Activated CD4-positive, alpha-beta T cell treated with anti-CD3 and anti-CD28 coated beads, Interleukin-2, amount 50 U/mL, for 24 hours (primary cell): ENCODE results near the gene GFPT2.
"Not testable (repeated sequence)": the region's sequence is repeated elsewhere in the genome, so short reads cannot be mapped to it uniquely, and the experiment has no call there.

Source experiments
- DNase-seq, 2 donors: peaks; one replicate each; pipeline ENCODE4 v3.0.0-alpha.2; 2020; ENCODE audit warnings: low read depth in 1 of 2, low spot score in 1 of 2

Gene GFPT2

DNA sequence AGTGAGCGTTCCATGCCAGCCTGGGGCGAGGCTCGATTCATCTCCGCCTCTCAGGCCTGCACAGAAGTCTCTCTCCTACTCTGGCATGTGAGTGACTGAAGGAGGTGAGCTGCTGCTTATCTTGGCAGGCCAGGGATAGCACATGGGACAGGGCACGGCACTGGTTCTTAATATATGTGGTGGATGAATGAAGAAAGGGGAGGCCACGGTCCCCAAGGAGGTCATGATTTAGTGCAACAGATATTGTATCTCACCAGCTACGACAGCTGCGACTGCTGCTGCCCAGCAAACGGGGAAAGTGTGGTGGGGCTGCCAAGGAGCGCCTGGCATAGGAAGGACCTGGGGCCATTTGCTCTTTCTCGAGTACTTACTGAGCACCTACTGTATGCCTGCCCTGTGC, 41.9 kb downstream of the GFPT2 start:
- no peak for DNase-seq

DNA sequence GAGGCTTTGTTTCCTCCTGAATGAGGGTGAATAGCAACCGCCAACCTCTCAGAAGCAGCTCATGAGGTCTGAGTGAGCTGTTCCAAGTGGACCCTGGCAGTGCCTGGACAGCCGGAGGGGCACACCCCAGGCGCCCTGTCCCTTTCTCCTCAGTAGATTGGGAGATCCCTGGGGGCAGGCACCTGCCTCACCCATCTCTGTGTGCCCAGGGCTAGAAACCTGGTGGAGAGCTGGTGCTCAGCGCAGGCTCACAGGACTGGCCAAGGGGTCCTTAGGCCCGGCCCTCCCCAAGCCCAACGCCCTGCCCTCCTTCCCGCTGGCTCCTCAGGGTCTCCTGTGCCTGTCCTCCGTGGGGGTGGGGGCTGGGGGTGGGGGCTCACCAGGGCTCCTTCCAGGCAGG, 46.3 kb downstream of the GFPT2 start:
- DNase-seq = no peak

DNA sequence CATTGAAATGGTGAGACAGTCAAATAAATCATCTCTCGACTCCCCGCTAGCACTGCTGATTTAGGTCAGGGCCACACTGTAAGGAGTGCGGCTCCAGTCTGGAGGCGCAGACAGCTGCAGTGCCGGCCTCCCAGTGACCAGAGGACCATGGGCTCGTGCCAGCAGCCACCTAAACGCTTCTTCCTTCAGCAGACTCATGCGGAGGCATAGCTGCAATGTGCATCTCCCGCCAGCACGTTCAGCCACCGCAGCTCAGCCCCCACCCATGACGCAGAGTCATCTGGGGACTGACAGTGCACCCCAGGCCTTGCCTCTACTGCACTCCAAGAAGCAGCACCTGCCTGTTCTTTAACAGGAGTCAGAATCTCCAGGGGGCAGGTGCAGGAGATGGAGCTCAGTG, 47.7 kb downstream of the GFPT2 start:
- no peak for DNase-seq

DNA sequence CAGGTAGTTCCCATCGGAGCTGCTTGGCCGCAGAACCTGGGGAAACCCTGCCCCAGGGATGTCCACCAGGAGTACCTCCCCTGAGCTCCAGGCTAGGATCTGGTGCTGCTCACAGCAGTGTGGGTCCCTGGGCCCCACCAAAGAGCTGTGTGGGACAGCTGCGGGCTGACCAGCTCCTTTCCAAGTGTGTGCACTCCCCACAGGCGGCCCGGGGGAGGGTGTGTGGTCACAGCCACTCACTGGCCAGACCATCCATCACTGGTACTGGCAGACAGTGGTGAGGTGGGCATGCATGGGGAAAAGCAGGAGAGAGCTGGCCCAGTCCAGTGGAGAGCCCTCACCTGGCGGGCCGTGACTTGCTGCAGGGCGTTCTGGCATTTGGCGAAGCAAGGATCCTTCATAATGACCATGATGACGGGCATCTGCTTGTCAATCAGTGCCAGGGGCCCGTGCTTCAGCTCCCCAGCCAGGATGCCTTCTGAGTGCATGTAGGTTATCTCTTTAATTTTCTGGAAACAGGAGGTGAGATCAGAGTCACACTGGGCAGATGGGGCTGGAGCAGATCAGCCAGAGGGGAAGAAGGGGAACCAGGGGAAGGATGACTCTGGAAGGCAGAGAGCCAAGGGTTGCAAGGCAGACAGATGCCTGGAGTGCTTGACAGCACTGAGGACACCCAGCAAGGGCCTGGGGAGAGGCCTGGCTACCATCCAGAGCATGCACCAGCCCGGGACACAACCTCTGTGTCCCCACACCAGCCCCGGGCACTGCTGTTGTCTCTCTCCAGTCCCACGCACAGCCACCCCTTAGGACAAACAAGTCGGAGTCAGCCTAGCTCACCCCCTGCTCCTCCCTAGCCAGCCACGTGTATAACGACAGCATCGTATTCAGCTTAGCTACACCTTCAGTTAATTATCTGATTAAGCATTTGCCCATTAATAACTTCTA, 48.4 kb downstream of the GFPT2 start:
- no peak for DNase-seq

DNA sequence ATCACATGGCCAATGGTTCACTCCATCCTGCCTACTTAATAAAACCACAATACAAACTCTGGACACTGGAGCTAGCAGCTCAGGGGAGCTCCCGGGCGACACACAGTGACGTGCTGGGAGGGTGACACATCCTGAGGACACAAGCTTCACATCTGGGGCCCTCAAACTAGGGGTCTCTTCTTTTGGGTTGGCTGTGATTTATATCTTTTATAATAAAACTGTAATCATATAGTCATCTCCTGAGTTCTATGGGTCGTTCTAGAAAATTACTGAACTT, 49.2 kb downstream of the GFPT2 start:
- DNase-seq = no peak

DNA sequence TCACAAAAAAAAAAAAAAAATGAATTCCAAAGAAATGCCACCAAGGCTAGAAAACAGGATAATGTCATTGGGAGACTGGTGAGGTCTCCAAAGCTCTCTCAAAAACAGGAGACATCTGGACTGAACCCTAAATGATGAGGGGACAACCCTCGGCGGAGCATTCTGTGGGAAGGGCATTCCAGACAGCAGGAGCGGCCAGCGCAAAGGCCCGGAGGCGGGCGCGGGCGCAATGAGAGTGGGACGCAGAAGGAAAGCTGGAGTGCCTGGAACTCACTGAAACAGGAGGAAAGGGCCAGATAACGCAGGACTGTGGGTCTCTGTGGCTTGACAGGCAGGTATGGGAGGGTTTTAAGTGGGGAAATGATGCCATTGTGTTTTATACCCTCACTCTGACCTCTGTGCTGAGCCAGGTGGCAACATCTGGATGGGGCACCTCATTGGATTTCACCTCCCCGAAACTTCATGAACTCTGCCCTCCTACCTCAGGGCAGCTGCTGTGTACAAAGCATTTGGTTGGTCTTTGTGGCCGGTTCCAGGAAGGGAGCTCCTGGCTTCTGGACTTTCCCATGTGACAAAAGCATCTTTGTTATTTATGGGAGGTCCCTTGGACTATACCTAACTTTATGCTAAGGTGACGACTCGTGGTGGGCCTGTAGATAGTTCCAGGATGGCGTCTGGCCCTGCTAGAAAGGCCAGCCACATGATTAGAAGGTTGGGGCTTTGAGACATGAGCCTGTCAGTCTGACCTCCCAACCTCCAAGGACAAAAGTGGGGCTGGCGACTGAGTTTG, 49.7 kb downstream of the GFPT2 start:
- no peak for DNase-seq

DNA sequence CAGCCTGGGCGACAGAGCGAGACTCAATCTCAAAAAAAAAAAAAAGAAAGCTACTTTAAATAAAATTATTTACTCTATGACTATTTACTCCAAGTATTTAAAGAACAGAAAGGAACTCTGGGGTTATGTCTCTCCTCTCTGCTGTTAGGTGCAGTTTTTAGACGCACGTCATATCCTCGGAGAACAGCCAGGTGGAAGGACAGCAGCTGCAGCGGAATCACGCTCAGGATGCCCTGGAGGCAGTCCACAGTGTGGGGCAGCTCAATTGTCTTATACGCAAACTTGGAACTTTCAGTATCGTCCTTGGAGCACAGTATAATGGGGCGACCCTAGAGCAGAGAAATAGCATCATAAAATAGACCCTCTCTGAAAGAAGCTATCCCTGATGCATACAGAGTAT, 50.9 kb downstream of the GFPT2 start:
- no peak for DNase-seq

DNA sequence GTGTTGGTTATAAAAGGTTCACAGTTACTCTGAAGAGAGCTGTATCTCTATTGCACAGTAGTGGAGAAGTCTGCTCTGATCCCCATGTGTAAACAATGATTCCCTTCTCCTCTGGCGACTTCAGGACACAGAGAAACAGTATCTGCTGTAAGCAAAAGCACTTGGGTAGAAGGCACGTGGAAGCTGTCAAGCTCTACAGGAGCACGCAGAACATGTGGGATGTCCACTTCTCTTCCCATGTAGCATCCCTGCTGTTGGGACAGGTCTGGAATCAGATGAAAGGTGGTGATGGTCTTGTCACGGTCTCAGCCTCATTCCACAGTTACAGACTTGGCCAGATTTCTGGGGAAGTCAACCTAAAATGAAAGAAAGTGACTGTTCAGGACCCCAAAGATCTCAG, 51.9 kb downstream of the GFPT2 start:
- DNase-seq = no peak

DNA sequence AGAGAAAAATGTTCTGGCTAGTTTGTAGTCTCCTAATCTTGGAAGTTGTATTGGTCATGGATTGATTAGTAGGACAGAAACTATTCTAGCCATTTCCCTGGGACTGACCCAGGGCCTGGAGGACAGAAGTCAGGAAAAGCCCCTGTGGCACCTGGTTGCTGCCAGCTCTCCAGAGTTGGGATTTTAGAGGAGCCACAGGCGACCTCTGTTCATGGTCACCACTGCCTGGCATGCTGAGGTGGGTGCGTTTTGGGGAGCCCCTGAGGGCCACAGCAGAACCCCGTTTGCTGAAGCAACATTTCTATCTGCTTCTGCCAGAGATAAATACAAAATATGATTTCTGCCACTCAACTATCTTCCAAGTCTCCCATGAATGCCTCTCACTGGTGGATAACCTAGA, 53.6 kb downstream of the GFPT2 start:
- no peak for DNase-seq

DNA sequence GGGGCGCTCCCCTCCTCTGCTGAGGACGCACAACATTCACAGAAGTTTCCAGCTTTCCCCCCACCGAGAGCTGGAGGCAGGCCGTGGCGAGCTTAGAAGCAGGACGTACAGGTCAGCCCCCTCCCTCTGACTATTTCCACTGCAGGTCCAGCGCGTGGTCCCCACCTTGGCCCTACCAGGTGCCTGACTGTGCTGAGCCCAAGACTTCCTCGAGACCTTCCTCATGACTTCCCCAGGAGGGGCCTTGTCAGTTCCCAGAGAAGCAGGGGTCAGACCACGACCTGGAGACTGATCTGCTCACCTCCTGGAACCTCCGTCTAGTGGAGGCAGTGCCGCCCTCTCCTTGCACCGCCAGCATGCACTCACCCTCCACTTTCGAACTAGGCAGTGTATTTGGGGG, 54.1 kb downstream of the GFPT2 start:
- DNase-seq = not testable (repeated sequence)

DNA sequence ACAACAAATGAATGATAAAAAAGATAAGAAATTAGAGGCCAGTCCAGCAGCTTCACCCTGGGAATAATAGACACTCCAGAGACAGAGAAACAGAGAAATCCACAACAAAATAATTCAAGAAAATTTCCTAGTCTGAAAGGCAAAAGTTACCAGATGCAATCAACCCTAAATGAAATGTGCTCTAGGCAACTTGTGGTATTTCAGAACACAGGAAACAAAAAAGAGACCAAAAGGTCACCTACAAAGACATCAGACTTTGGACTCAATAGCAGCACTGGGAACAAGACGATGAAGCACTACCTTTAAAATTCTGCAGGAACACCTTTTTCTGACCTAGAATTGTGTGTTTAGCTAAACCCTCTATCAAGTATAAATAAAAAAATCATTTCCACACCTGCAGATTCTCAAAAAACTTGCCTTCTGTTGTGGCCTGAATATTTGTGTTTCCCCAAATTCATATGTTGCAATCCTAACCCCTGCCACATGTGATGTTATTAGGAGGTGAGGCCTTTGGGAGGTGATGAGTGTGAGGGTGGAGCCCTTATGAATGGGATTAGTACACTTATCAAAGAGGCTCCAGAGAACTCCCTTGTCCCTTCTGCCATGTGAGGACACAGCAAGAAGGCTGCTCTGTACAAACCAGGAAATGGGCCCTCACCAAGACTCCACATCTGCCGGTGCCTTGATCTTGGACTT, 55.4 kb downstream of the GFPT2 start:
- DNase-seq = no peak

DNA sequence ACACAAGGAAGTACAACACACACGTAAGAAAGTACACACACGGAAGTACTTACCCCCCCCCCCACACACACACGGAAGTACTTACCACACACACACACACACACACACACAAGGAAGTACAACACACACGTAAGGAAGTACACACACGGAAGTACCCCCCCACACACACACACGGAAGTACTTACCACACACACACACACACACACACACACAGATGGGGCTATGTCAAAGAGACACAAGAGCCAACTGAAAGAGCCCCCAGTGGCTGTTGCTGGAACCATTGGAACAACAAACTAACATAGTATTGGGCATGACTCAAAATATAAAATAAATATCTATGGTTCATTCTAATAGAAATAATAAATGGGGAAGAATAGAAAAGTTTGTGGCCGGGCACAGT, 56.4 kb downstream of the GFPT2 start:
- DNase-seq = no peak

DNA sequence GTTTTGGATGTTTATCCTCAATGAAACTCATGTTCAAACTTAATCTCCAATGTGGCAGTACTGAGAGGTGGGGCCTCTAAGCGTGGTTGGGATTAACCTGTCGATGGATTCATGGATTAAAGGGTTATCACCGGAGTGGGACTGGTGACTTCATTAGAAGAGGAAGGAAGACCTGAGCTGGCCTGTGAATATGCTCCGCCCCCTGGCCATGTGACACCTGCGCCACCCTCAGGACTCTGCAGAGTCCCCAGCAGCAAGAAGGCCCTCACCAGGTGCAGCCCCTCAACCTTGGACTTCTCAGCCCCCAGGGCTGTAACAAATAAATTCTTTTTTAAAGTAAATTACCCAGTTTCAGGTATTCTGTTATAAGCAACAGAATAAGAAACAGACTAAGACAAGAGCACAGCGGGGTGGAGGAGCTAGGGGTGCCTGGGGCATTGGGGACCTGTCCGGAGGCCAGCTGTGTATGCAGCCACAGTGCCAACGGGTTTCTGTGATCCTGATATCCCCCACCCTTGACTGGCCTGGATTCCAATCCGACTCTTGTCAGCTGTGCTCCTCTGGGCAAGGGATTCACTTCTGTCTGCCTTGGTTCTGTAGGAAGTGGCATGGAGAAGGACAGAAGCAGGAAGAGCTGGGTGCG, 58.1 kb downstream of the GFPT2 start:
- DNase-seq = no peak

DNA sequence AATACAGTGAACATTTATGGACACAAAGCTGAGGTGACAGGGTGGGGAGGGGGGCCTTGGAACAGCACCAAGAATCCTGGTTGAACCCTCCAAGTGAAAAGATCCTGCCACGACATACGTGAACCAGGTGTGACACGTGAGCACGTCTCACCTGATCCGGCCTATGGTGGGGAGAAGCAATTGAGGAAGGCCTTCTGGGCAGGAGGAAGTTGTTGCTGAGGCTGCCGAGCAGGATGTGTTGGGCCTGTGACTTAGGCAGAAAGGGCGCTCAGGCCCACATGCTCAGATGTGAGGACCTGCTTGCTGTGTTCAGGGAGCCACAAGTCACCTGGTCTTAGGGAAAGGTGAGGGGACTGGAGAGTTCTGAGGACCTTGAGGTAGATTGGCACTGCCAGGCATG, 58.7 kb downstream of the GFPT2 start:
- DNase-seq = no peak

DNA sequence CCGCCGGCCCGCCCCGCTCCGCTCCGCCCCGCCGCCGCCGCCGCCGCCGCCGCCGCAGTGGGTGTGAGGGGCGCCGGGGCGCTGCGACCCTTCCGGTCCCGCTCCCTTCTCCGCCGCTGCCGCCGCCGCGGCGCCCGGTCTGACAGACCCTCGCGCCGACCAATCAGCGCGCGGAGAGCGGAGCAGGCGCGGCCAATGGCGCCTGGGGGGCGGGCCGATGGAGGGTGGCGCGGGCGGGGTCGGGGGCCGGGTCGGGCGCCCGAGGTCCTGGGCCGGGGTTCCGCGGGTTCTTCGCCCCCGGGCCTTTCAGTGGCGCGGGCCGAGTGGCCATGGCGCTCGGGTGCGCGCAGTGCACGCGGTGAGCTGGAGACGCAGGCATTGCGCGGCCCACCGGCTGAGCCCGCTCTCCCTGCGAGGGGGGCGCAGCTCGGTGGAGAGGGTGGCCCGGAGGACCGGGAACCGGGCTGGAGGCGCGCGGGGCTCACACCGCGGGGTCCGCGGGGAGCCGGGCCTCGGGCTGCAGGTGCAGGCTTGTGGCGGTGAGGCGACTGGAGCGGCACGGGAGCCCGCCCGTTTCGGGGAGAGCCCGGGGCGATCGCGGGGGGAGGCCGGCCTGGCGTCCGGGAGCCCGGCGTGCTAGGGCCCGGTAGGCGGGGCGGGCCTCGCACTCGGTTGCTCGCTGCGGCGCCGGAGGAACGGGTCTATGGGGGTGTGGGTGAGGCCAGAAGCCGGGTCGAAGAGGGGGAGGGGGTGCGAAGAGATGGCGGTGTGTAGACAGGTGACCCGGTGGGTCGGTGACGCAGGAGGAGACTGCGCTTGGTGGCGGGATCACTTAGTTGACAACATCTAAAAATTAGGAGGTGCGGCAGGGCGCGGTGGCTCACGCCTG, 60.9 kb downstream of the GFPT2 start, which contains the start of gene MAPK9:
TSS of gene MAPK9 (minus strand) at position 141 of the 889 bp plus-strand sequence. CDS start 11,522 bp downstream, outside the sequence.
- peak; percentile 66 to 77 for DNase-seq

DNA sequence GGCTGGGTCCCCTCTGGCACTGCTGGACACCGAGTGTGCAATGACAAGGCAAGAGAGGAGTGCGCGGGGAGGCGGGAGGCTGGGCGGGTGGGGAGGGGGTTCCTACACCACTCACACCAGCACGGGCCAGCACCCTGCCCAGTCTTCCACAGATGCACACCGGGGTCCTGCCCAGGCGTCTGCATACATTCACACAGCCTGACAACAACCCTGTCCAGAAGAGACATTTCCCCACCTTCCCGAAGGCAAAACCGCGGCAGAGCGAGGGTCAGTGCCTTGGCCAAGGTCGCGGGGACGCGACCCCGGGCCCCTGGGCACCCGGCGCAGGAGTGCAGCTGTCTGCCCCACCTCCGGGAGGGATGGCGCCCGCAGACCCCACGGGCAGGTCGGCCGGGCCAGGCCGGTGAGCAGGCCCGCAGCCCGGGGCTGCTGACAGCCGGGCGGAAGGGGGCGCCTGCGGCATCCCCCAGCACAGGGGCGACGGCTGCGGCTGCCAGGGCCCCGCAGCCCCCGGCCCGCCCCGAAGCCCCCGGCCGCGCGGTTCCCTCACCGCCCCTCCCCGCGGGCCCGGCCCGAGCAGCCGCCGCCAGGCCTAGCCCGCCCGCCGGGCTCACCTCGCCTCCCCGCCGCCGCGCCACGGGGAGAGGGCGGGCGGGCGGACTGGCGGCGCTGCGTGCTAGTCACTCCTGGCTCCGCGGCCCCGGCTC, 61.7 kb downstream of the GFPT2 start:
- DNase-seq = peak in 1 of 2 donors; percentile 8

DNA sequence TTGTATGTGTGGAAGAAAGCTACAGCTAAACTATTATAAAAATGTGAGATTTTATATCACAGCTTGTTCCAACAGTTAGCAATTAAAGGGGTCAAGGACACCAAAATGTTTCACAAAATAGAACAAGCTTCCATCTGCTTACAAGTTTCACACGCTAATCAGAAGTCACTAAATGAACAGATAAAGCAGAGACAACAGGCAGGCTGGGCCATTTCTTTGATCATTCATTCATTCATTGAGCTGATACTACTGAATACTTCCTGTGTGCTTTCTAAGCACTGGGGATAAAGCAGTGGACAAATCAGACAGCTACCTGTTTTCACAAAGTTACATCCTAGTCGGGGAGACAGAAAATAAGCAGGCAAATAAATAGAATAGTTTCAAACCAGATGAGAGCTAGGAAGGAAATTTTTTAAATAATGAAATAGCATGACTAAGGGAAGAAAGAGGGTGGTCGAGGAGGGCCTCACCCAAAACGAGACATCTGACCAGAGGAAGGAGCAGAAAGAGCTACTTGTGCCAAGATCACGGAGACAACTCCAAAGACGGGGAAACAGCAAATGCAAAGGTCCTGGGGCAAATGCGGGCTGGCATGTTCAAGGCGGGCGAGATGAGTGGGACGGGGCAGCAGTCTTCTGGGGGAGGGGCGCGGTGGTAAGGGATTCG, 62.4 kb downstream of the GFPT2 start:
- DNase-seq = no peak

DNA sequence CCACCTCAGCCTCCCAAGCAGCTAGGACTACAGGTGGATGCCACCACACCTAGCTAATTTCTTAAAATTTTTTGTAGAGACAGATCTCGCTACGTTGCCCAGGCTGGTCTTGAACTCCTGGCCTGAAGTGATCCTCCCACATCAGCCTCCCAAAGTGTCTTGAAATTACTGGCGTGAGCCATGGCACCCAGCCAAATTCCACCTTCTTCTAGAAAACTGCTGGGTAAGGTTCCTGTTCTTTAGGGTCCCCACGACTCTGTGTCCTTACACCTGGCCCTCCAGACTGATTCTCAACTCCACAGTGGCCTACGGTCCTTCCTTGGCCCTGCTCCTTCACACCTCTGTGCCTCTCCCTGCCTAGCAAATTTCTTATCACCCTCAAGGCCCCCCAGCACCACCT, 63.2 kb downstream of the GFPT2 start:
- DNase-seq = no peak

DNA sequence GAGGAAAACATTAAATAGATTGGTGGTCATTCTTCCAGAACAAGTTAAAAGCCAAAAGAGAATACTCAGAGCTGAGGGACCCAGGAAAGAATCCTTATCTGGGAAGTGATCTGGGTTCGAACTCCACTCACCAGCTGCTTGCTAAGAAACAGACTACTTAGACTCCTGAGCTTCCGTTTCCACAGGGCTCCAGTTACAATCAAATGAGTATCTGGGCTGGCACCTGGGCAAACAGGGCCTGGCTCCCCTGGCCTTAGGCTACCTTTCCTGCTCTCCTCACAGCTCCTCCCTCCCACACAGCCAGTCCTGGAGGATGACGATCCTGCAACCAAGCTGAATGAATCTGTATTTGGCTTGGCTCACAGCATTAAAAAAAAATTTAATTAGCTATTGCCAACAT, 63.7 kb downstream of the GFPT2 start:
- DNase-seq = no peak
